Effector CD4-positive, alpha-beta T cell (primary cell): ENCODE results near the gene RINT1.

Experiments
- DNase-seq: peaks from one replicate; pipeline ENCODE4 v3.0.0-alpha.2; 2020

RINT1 gene

DNA sequence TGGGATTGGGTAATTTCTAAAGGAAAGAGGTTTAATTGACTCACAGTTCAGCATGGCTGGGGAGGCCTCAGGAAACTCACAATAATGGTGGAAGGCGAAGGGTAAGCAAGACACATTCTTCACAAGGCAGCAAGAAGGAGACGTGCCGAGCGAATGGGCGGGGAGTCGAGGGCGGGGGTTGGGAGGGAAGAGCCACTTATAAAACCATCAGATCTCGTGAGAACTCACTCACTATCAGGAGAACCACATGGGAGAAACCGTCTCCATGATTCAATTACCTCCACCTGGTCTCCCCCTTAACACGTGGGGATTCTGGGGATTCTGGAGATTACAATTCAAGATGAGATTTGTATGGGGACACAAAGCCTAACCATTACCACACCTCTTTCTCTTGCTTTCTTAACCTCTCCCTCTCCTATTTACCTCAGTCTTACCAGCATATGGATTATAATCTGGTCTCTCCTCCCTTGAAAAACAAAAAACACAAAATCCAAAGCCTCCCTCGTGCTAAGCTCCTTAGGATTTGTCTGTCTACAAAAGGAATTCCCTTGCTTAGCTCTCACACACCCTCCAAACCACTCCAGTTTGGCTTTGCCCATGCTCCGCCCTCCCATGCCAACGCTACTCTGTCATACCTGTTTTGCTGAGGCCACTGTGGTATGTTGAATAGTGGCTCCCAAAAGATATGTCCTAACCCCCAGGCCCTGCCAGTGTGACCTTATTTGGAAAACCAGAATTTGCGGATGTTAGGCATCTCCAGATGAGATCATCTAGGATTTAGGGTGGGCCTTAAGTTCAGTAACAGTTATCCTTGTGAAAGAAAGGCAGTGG, 68.9 kb downstream of the RINT1 start:
- no peak for DNase-seq

DNA sequence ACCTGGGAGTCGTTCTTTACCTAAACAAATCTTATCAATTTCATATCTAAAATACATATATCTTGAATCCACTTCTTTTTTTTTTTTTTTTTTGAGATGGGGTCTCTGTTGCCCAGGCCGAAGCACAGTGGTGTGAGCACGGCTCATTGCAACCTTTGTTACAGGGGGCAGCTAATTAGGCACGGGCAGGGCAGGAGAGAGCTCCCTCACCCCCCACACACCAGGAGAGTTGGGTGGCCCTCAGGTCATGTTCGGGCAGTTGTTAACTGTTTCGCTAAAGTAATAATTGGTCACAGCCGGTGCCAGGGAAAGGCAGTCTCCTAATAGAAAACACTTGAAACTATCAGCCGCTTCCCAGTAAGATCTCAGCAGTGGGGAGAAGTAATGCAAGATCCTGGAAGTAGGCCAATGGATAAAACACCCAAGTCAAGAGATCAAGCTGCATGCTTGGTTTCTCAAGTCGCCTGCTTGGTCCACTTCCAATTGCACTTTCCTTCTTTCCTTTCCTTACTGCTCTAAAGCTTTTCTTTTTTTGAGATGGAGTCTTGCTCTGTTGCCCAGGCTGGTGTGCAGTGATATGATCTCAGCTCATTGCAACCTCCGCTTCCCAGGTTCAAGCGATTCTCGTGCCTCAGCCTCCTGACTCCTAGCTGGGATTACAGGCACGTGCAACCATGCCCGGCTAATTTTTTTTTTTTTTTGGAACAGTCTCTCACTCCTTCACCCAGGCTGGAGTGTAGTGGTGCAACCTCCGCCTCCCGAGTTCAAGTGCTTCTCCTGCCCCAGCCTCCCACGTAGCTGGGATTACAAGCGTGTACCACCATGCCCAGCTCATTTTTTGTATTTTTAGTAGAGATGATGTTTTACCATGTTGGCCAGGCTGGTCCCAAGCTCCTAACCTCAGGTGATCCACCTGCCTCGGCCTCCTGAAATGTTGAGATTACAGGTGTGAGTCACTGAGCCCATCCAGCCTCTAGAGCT, 70.6 kb downstream of the RINT1 start:
- no peak for DNase-seq

DNA sequence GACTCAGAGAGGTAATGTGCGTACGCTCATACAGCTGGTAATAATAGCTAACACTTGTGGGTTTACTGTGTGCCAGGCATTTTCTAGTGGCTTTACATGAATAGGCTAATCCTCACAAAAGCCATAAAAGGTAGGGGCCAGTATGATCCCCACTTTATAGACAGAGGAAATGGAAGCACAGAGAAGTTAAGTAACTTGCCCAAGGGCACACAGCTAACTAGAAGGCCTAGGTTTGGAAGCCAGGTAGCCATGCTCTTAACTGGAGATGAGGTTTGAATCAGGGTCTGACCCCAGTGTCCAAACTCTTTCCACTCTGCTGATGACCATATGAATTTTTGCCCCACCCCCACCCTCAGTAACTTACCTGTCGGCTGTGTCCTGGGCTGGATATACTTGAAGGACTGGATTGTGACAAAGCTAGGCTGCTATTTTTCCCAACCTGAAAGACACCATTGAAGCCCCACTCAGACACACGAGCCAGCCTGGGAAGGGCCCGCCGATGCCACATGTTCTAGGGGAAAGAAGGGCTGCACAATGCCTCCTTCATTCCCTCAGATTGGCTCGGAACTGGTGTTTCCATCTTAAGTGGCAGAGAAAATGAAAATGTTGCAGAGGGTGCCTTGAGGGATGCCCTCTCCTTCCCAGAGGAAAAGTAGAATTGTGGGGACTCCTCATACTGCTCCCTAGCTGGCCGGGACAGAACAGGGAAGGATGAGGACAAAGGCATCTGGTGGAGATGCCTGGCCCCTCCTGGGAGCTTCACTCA, 78.3 kb downstream of the RINT1 start:
- DNase-seq, result no peak

DNA sequence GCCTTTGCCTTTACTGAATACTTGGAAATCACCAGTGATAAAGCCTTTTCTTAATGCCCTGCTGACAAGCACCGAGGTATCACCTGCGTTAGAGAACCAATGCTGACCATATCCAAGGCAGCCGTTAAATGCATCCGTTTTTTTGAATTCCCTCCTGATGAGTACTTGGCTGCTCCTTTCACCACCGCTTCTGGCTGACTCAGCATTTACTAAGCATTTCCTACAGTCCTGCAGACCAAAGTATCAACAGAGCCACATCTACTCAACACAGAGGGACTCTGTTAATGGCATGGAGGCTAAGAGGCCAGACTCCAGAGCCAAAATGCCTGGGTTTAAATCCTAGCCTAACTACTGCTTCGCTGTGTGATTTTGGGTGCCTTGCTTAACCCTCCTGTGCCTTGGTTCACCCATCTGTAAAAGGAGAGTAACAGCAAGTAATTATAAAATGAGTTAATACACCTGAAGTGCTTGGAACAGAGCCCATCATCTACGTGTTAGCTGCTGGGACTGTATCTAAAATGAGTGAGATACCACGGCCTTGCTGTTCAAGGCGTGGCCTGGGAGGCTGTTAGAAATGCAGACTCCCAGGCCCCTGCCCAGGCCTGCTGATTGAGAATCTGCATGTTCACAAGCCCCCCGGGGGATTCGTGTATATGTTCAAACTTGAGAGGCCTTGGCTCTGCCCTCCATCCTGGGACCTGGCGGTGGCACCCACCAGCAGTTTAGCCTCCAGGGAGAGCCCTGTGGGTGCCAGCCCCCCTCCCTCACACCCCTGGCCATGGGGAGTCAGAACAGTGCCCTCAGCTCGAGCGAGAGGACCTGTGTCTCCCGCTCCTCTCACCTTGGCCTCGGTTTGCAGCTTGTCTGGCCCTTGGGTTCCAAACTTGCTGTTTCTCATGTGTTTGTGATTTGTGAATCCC, 80.1 kb downstream of the RINT1 start:
- no peak for DNase-seq

DNA sequence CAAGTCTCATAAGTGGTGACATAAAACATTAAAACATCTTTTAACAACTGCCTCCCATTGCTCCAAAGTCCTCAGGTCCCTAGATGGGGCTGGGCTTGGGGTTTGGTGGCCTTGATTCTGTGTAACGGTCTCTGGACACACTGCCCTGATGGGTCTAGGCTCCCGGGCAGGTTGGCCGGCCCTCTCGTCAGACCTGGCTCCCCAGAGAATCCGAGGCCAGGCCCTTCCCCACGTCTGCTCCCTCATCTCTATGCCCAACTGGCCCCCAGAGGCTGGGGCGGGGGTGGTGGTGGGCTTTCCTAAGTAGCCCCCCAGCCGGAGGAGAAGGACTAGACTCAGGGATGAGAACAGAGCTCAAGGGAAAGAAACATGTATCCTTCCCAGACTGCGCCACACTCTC, 80.8 kb downstream of the RINT1 start:
- DNase-seq, result no peak

DNA sequence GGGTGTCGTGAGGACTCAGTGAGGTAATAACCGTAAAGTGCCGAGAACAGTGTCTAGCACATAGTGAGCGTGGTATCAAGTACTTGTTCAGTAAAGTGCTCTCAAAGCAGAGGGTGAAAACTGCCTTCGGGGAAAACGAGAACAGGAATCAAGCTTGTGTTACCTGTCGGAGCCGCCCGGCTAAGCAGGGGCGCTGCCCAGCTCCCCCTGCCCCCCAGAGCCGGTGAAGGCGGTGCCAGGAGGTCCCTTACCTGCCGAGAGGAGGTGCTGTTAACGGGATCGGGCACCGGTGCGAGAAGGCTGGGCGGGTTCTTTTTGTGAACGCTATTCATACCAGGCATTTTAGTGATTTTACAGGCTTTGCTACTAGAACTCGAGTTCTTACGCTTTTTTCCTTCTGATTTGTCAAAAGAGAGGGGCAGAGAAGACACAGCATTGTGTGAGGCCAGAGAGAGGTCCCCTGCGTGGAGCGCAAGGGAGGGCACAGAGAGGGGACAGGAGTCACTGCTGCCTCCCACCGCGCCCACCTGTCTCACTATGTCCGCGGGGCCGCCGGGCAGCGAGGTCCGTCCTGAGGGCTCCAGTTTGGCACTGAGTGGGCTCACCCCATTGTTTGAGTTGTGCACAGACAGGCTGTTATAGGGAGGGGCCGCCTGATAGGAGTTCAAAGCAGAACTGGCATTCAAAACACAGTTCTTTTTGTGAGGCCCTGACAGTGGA, 81.8 kb downstream of the RINT1 start:
- DNase-seq, result no peak

DNA sequence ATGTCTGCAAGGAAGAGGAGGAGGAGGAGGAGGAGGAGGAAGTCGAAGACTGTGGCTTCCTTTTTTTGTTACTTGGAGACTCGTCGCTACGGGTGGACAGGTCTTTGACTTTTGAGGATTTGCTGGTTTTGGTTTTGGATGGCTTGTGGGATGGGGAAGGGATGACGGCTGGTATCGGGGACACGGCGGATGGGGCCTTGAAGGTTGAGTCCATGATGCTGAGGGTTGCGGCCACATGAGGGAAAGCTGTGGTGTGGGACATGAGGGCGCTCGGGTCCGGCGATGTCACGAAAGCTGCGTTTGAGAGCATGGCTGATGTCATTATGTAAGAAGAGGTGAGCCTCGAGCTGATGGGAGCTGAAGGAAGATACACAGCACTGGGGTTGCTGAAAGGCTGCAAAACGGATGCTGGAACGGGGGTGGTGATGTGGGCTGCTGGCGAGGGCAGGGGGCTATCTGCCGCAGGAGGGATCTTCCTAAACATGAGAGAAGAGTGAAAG, 82.4 kb downstream of the RINT1 start:
- DNase-seq, result no peak
